ENCODE data around the gene CSTA. TPM values are rescaled to one million over a fixed set of nuclear protein-coding genes. Genes with fewer than 3 reads are reported as not detected.

Gene CSTA
- polyA plus RNA-seq, 3 donors = 211 to 582 (median 515) TPM

GRCh38 chr3:122366379-122366749 is 41.3 kb downstream of the CSTA start:
- Histone ChIP-seq H4K20me1 (ENCODE audit: insufficient read depth, low read length) (no peaks in the 10 kb centered on the region), H3K4me2 (replicated peaks; ENCODE audit: extremely low read depth, low read length, poor library complexity, severe bottlenecking) (no peak overlapping the region), H3K9ac (ENCODE audit: insufficient read depth, low read length, poor library complexity, severe bottlenecking) (no peak overlapping the region), H3K27ac (ENCODE audit: low read depth in 1 of 2, low read length in 2 of 2) (no peak overlapping the region), H2AFZ (ENCODE audit: insufficient read depth, low read depth, low read length, poor library complexity, severe bottlenecking) (no peak overlapping the region), H3K79me2 (ENCODE audit: insufficient read depth, low read length) (no peaks in the 10 kb centered on the region), H3K4me3 (replicated peaks in 1 of 3; ENCODE audit: low read depth in 2 of 3, low read length in 3 of 3) (no peak overlapping the region), H3K4me1 (ENCODE audit: control insufficient read depth in 1 of 2, insufficient read depth in 2 of 2, low read length in 2 of 2) (peaks cover 13 to 14% of the 10 kb centered on the region in 2 donors), H3K27me3 (ENCODE audit: control insufficient read depth in 2 of 2, insufficient read depth in 2 of 2, low read length in 2 of 2) (no peaks in the 10 kb centered on the region), H3K36me3 (replicated peaks in 1 of 2; ENCODE audit: control insufficient read depth in 1 of 2, insufficient read depth in 2 of 2, low read length in 2 of 2) (peaks cover 25 to 82% of the 10 kb centered on the region in 2 donors), H3K9me3 (replicated peaks in 1 of 2; ENCODE audit: control insufficient read depth in 1 of 2, insufficient read depth in 1 of 2, low read length in 2 of 2) (no peaks in the 10 kb centered on the region)
- Mint-ChIP-seq H3K36me3 (peaks cover 46 to 62% of the 10 kb centered on the region in 2 donors), H3K4me3 (no peak overlapping the region), H3K27me3 (ENCODE audit: low read depth in 3 of 3) (no peaks in the 10 kb centered on the region), H3K9me3 (no peaks in the 10 kb centered on the region), H3K27ac (no peak overlapping the region), H3K4me1 (peaks cover 14% of the 10 kb centered on the region)
- no peak for DNase-seq
- 100% methylated on average over 2 of the region's 5 CpGs for WGBS (ENCODE audit: insufficient coverage)
- intact Hi-C loops (cut with micrococcal nuclease) = no loop called here
- TF ChIP-seq CTCF (IDR thresholded peaks at IDR 0.05) = no peak

DNA sequence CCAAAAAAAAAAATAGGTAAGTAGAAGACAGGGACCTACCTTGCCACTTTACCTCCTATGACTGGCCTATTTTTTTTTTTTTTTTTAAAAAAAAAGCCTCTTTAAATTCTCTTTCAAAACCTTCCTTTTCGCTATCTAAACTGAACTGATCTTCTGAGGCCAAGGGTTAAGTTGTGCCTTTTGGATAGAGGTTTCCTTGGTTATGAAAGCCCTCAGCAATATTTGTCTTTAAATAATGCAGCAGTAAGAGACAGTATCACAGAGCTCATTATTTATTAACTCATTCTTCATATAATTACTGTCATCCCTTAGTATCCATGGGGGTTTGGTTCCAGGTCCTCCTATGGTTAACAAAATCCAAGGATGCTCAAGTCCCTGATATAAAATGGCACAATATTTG is 49.0 kb downstream of the CSTA start:
- intact Hi-C loops (cut with micrococcal nuclease) = no loop called here
- Histone ChIP-seq H3K79me2 (ENCODE audit: insufficient read depth, low read length) (peaks cover 32% of the 10 kb centered on the region), H3K36me3 (replicated peaks in 1 of 2; ENCODE audit: control insufficient read depth in 1 of 2, insufficient read depth in 2 of 2, low read length in 2 of 2) (peaks cover 0 to 8% of the 10 kb centered on the region in 2 donors), H3K27me3 (ENCODE audit: control insufficient read depth in 2 of 2, insufficient read depth in 2 of 2, low read length in 2 of 2) (no peaks in the 10 kb centered on the region), H3K4me1 (ENCODE audit: control insufficient read depth in 1 of 2, insufficient read depth in 2 of 2, low read length in 2 of 2) (peaks cover 15 to 20% of the 10 kb centered on the region in 2 donors), H3K9ac (ENCODE audit: insufficient read depth, low read length, poor library complexity, severe bottlenecking) (no peak overlapping the region), H3K27ac (ENCODE audit: low read depth in 1 of 2, low read length in 2 of 2) (no peak overlapping the region), H3K9me3 (replicated peaks in 1 of 2; ENCODE audit: control insufficient read depth in 1 of 2, insufficient read depth in 1 of 2, low read length in 2 of 2) (no peaks in the 10 kb centered on the region), H4K20me1 (ENCODE audit: insufficient read depth, low read length) (no peaks in the 10 kb centered on the region), H3K4me2 (replicated peaks; ENCODE audit: extremely low read depth, low read length, poor library complexity, severe bottlenecking) (no peak overlapping the region), H2AFZ (ENCODE audit: insufficient read depth, low read depth, low read length, poor library complexity, severe bottlenecking) (no peak overlapping the region), H3K4me3 (replicated peaks in 1 of 3; ENCODE audit: low read depth in 2 of 3, low read length in 3 of 3) (no peak overlapping the region)
- DNase-seq = no peak
- no peak overlapping the region for H3K27ac Mint-ChIP-seq
- no CpG with 5 or more reads among the region's 1 CpG for WGBS (ENCODE audit: insufficient coverage)
- peaks cover 0 to 1% (median 0%) of the 10 kb centered on the region in 3 donors for H3K27me3 Mint-ChIP-seq (ENCODE audit: low read depth in 3 of 3)
- no peak for TF ChIP-seq CTCF (IDR thresholded peaks at IDR 0.05)
- H3K4me3 Mint-ChIP-seq = no peak overlapping the region
- H3K9me3 Mint-ChIP-seq = no peaks in the 10 kb centered on the region
- peaks cover 26% of the 10 kb centered on the region for H3K4me1 Mint-ChIP-seq
- H3K36me3 Mint-ChIP-seq = peaks cover 11 to 17% of the 10 kb centered on the region in 2 donors

All from CD14-positive monocyte (primary cell).